Measurements from ENCODE around the gene SETD4.

The SETD4 gene

GRCh38 chr21:36072453-36073162 is 12.3 kb upstream of the SETD4 start:
- Histone ChIP-seq H3K9ac (ENCODE audit: low read depth, low read length) (no peak overlapping the region), H3K36me3 (ENCODE audit: insufficient read depth, low read length) (peaks cover 4% of the 10 kb centered on the region; the same call in 1 of the 2 replicates), H3K9me3 (ENCODE audit: control insufficient read depth, insufficient read depth, low read length) (peaks cover 14% of the 10 kb centered on the region), H3K4me1 (ENCODE audit: insufficient read depth, low read length) (peaks cover 7% of the 10 kb centered on the region)

- Histone ChIP-seq H3K9me3 (ENCODE audit: control insufficient read depth, insufficient read depth, low read length) (peaks cover 14% of the 10 kb centered on the region), H3K9ac (ENCODE audit: low read depth, low read length) (peak overlapping the region; percentile 13; the same call in 1 of the 2 replicates), H3K4me1 (ENCODE audit: insufficient read depth, low read length) (peaks cover 7% of the 10 kb centered on the region), H3K36me3 (ENCODE audit: insufficient read depth, low read length) (peaks cover 4% of the 10 kb centered on the region; the same call in 1 of the 2 replicates)
These were observed 10.7 kb upstream of the SETD4 start for GRCh38 chr21:36070999-36071398.

GRCh38 chr21:36069713-36070583 is 9.6 kb upstream of the SETD4 start, which contains the start of gene CBR1:
Gene CBR1 (plus strand): TSS chr21:36070024. CDS start chr21:36070116, 92 bp downstream.
- H3K9me3 ChIP-seq (ENCODE audit: control insufficient read depth, insufficient read depth, low read length) = peaks cover 14% of the 10 kb centered on the region
- peaks cover 2% of the 10 kb centered on the region for H3K4me1 ChIP-seq (ENCODE audit: insufficient read depth, low read length)
- H3K9ac ChIP-seq (ENCODE audit: low read depth, low read length) = peak within 1 kb of the TSS; percentile 47
- peaks cover 4% of the 10 kb centered on the region; the same call in 1 of the 2 replicates for H3K36me3 ChIP-seq (ENCODE audit: insufficient read depth, low read length)

- no peaks in the 10 kb centered on the region; the same call in 1 of the 2 replicates for H3K4me1 ChIP-seq (ENCODE audit: insufficient read depth, low read length)
- H3K9ac ChIP-seq (ENCODE audit: low read depth, low read length) = no peak overlapping the region
- H3K36me3 ChIP-seq (ENCODE audit: insufficient read depth, low read length) = peaks cover 4% of the 10 kb centered on the region; the same call in 1 of the 2 replicates
- H3K9me3 ChIP-seq (ENCODE audit: control insufficient read depth, insufficient read depth, low read length) = peaks cover 14% of the 10 kb centered on the region
These were observed 8.5 kb upstream of the SETD4 start for GRCh38 chr21:36068748-36069398.

- H3K9me3 ChIP-seq (ENCODE audit: control insufficient read depth, insufficient read depth, low read length) = peaks cover 14% of the 10 kb centered on the region
- H3K36me3 ChIP-seq (ENCODE audit: insufficient read depth, low read length) = peaks cover 4% of the 10 kb centered on the region; the same call in 1 of the 2 replicates
- no peaks in the 10 kb centered on the region; the same call in 1 of the 2 replicates for H3K4me1 ChIP-seq (ENCODE audit: insufficient read depth, low read length)
These were observed 5.2 kb upstream of the SETD4 start for GRCh38 chr21:36065497-36066036.

GRCh38 chr21:36064085-36064460 is 3.7 kb upstream of the SETD4 start:
- Histone ChIP-seq H3K9ac (ENCODE audit: low read depth, low read length) (no peak overlapping the region), H3K36me3 (ENCODE audit: insufficient read depth, low read length) (peaks cover 1% of the 10 kb centered on the region; the same call in 1 of the 2 replicates), H3K9me3 (ENCODE audit: control insufficient read depth, insufficient read depth, low read length) (peaks cover 9% of the 10 kb centered on the region), H3K4me1 (ENCODE audit: insufficient read depth, low read length) (no peaks in the 10 kb centered on the region)

More at GRCh38 chr21:36065497-36066036, 5.2 kb upstream of the SETD4 start:
- no peak overlapping the region for H3K9ac ChIP-seq (ENCODE audit: low read depth, low read length)

GRCh38 chr21:36063375-36064084 is 3.2 kb upstream of the SETD4 start:
- Histone ChIP-seq H3K9ac (ENCODE audit: low read depth, low read length) (no peak overlapping the region), H3K9me3 (ENCODE audit: control insufficient read depth, insufficient read depth, low read length) (peaks cover 5% of the 10 kb centered on the region), H3K4me1 (ENCODE audit: insufficient read depth, low read length) (no peaks in the 10 kb centered on the region), H3K36me3 (ENCODE audit: insufficient read depth, low read length) (no peaks in the 10 kb centered on the region)

- Histone ChIP-seq H3K4me1 (ENCODE audit: insufficient read depth, low read length) (no peaks in the 10 kb centered on the region), H3K36me3 (ENCODE audit: insufficient read depth, low read length) (peaks cover 2% of the 10 kb centered on the region; the same call in 1 of the 2 replicates), H3K9ac (ENCODE audit: low read depth, low read length) (no peak overlapping the region), H3K9me3 (ENCODE audit: control insufficient read depth, insufficient read depth, low read length) (no peaks in the 10 kb centered on the region)
These were observed 1.1 kb upstream of the SETD4 start for GRCh38 chr21:36061445-36061844.

- Histone ChIP-seq H3K9me3 (ENCODE audit: control insufficient read depth, insufficient read depth, low read length) (no peaks in the 10 kb centered on the region), H3K9ac (ENCODE audit: low read depth, low read length) (peak overlapping the region; percentile 90)
These were observed 535 bp downstream of the SETD4 start for GRCh38 chr21:36059823-36060158.

GRCh38 chr21:36055551-36055950 is 4.8 kb downstream of the SETD4 start:
- H3K36me3 ChIP-seq (ENCODE audit: insufficient read depth, low read length) = peaks cover 21% of the 10 kb centered on the region
- no peaks in the 10 kb centered on the region for H3K9me3 ChIP-seq (ENCODE audit: control insufficient read depth, insufficient read depth, low read length)
- no peaks in the 10 kb centered on the region for H3K4me1 ChIP-seq (ENCODE audit: insufficient read depth, low read length)
- no peak overlapping the region for H3K9ac ChIP-seq (ENCODE audit: low read depth, low read length)

More at GRCh38 chr21:36059823-36060158, 535 bp downstream of the SETD4 start:
- Histone ChIP-seq H3K4me1 (ENCODE audit: insufficient read depth, low read length) (no peaks in the 10 kb centered on the region), H3K36me3 (ENCODE audit: insufficient read depth, low read length) (peaks cover 10% of the 10 kb centered on the region)

GRCh38 chr21:36053715-36054062 is 6.6 kb downstream of the SETD4 start:
- no peaks in the 10 kb centered on the region for H3K4me1 ChIP-seq (ENCODE audit: insufficient read depth, low read length)
- H3K9me3 ChIP-seq (ENCODE audit: control insufficient read depth, insufficient read depth, low read length) = no peaks in the 10 kb centered on the region
- H3K9ac ChIP-seq (ENCODE audit: low read depth, low read length) = no peak overlapping the region
- H3K36me3 ChIP-seq (ENCODE audit: insufficient read depth, low read length) = peaks cover 21% of the 10 kb centered on the region

GRCh38 chr21:36052860-36053714 is 7.2 kb downstream of the SETD4 start:
- Histone ChIP-seq H3K9ac (ENCODE audit: low read depth, low read length) (no peak overlapping the region), H3K9me3 (ENCODE audit: control insufficient read depth, insufficient read depth, low read length) (no peaks in the 10 kb centered on the region), H3K36me3 (ENCODE audit: insufficient read depth, low read length) (peaks cover 21% of the 10 kb centered on the region), H3K4me1 (ENCODE audit: insufficient read depth, low read length) (no peaks in the 10 kb centered on the region)

GRCh38 chr21:36048357-36048756 is 12.0 kb downstream of the SETD4 start:
- no peak overlapping the region for H3K9ac ChIP-seq (ENCODE audit: low read depth, low read length)
- peaks cover 17% of the 10 kb centered on the region for H3K36me3 ChIP-seq (ENCODE audit: insufficient read depth, low read length)
- H3K9me3 ChIP-seq (ENCODE audit: control insufficient read depth, insufficient read depth, low read length) = no peaks in the 10 kb centered on the region
- H3K4me1 ChIP-seq (ENCODE audit: insufficient read depth, low read length) = no peaks in the 10 kb centered on the region

All from ES-I3 (cell line).